ENCODE results near the gene PCSK2. TPM values are rescaled to one million over a fixed set of nuclear protein-coding genes. Genes with fewer than 3 reads are reported as not detected.

PCSK2 gene
- total and polyA plus RNA-seq, 2 of the 8 experiments (the other 6 are each of a cell fraction or from before 2014, with no cell fraction given) = 1.9 to 4.2 TPM

GRCh38 chr20:17501701-17502100 is 274.9 kb downstream of the PCSK2 start (continued):
- TF ChIP-seq KDM4A (IDR thresholded peaks at IDR 0.05; ENCODE audit: low read depth, low read length, severe bottlenecking) (no peak), PHF8 (conservative IDR thresholded peaks at IDR 0.05; ENCODE audit: low read depth, low read length) (no peak), BCL11A (IDR thresholded peaks at IDR 0.05; ENCODE audit: low read depth in 2 of 2, low read length in 2 of 2) (no peak)

Measured in H1 (cell line).